Measurements from ENCODE around the gene RBM47.
"Not testable (repeated sequence)": the region's sequence is repeated elsewhere in the genome, so short reads cannot be mapped to it uniquely, and the experiment has no call there.

RBM47 gene

GRCh38 chr4:40486534-40486933 is 143.1 kb downstream of the RBM47 start:
- peak; percentile 21 for DNase-seq (ENCODE audit: low read depth)

DNA sequence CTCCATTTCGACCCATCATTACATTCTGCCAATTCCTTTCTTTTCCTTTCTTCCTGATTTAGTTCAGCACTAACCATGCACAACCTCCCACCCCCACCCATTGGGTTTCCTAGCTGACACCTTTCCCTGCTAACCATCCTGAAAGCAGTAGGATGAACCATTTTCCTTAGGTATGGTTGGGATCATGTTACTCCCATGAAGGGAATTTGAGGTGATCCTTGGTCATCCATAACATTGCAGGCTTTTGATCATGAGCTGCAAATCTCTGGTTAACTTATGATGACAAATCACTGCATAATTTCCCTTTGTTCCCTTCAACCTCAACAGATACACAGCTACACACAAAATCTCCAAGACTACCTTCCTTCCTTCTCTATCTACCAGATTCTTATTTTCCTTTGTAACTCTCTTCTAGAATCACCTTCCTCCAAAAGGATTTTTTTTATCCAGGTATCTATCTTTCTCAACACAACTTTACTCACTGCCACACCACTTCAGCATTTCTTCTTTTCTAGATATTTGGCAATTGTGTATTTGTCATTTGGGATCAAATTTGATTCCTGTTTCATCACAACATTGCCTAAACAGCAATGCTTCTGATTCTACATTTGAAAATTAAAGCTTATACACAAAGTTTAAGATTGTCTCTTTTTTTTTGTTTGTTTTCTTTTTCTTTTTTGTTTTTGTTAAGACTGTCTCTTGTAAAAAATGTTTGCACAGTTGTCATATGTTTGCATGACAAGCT is 145.1 kb downstream of the RBM47 start:
- DNase-seq (ENCODE audit: low read depth), result no peak

DNA sequence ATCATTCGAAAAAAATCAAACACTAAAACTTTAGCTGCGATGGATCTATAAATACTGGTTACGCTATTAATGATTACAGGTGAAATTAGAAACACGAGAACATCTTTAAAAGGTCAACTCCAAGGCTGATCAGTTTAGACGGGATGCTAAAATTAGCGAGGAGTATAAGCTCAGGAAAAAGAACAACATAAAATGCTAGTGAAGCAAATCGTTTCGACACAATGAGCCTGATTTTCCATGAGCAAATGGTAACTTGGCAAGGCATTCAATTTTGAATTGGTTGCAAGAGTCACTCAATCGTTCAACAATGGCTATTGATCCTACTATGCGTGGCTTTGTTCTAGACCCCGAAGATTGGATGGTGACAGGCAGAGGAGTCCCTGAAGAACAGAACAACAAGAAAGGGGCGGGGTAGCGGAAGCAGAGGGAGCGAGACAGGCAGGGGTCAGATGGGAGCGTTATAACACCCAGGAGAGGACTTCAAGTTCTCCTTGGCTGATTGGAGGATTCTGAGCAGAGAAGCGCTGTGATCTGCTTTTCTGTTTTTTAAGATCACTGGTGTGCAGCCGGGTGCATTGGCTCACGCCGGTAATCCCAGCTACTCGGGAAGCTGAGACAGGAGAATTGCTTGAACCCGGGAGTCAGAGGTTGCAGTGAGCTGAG is 146.5 kb downstream of the RBM47 start:
- no peak for DNase-seq (ENCODE audit: low read depth)

GRCh38 chr4:40481977-40482376 is 147.7 kb downstream of the RBM47 start:
- DNase-seq (ENCODE audit: low read depth), result no peak

- DNase-seq (ENCODE audit: low read depth), result no peak
Observed at GRCh38 chr4:40480291-40480690, 149.4 kb downstream of the RBM47 start.

GRCh38 chr4:40479378-40479777 is 150.3 kb downstream of the RBM47 start:
- no peak for DNase-seq (ENCODE audit: low read depth)

- DNase-seq (ENCODE audit: low read depth), result no peak
Observed at GRCh38 chr4:40475609-40476008, 154.1 kb downstream of the RBM47 start.

DNA sequence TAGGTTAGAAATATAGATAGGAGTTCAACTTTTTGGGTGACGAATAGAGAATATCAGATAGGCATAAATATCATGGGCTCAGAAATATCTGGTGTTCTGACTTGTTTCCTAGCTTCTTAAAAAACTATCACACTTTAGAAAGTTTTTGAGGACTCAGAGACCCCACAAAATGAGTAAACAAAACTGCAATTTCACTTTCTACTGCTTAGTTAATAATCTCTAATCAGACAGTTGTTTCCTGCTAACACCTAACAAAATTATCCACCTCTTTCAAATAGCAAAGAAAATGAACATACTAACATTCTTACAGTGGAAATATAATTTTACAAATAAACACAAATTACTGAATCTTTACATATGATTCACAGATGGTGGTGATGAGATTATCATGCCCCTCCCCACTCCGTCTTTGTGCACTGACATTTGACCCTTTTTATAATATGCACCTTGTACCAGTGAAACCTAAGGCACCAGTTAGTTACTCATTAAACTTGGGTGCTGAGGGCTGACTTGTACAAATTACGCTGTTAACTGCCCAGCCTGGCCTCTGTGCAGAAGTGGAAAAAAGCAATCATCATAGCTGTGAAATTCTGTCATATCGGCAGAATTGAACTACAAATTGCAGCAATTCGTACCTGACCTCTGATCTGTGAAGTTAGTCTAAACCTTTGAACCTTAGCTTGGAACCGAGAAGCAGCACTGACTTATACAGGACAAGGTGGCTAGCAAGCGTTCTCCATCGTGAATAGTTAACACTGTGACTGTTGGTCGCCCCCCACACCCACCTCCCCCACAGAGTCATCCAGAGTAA is 155.9 kb downstream of the RBM47 start:
- DNase-seq (ENCODE audit: low read depth), result no peak

- DNase-seq (ENCODE audit: low read depth), result peak; percentile 18
Observed at GRCh38 chr4:40471923-40472322, 157.7 kb downstream of the RBM47 start.

DNA sequence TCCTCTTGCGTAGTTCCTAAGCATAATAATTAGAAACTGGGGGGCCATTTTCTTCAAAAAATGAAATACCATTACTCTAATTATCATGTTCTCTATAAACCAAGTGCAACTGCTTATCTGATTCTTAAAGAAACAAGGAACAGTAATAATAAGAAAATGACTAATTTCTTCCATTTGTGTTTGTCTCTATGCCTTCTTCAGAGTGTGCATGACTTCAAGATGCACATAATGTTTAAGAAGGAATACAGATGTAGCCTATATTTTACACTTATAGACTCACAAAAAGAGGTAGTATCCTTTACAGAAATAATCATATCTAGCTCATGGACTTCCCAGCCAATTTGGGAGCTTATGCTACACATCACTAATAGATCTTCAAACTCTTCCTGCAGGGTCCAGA is 162.9 kb downstream of the RBM47 start:
- DNase-seq (ENCODE audit: low read depth), result no peak

DNA sequence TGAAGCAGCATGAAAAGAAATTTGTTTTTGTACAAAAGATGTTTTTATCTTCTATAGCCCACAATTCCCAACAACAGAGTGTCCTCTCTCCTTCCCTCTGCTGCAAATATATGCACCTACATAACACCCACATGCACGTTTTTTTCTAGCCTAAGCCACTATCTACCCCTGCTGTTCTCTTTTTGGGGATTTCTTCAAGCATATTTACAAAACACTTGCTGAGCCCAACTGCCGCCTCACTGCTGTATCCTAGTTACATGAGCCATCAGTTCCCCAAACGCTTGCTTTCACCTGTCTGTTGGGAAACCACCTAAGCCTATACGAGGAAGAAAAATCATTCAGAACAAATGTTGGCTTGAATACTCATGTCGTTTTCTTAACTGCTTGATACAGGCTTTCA is 167.3 kb downstream of the RBM47 start:
- no peak for DNase-seq (ENCODE audit: low read depth)

DNA sequence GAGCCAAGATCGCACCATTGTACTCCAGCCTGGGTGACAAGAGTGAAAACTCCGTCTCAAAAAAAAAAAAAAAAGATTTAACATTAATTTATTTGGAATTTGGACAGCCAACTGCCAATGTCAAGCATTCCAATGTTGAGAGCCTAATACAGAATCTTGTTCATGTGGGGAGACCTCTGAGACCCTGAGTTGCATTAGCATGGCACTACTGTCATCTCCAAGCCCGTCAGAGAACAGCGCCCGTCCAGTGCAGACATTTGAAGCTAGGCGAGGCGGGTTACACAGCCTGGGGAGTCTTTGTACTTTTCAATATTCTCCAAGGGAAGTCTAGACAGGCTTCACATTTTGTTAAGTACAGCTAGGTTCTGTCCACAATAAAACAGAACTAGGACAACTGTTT is 167.8 kb downstream of the RBM47 start:
- no peak for DNase-seq (ENCODE audit: low read depth)

DNA sequence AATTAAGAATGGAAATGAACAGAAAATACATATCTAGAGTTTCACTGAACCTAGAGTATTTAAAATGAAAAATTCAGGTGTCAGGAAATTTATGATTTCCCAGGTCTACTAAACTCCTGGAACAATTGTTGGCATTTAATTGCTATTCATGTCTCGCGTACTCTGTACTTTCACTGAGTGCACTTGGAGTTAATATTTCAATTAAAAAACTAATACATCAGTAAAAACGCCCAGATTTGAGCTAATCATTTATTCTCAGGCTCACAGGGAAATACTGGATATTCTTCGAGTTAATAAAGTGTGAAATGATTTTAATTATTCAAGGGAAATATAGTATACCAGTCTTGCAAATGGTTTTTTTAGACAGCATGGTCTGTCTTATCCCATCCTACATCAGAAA is 168.6 kb downstream of the RBM47 start:
- DNase-seq (ENCODE audit: low read depth), result no peak

DNA sequence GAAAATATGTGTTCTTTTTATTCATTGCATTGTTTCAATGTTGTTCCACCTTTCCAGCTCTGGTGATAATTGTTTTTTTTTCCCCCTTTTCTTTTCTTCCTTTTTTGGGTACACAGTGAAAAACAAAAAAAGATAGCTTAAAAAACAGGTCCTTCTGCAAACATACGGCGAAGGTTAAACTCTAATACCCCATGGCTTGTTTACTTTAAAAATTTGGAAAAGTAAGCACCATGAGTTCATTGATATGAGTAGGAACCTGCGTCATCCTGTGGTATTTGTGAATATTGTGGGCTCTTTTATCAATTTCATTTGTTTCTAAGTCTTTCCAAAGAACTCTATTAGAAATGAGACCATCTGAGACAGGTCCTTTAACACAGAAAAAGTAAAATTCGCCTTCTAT is 171.0 kb downstream of the RBM47 start:
- no peak for DNase-seq (ENCODE audit: low read depth)

DNA sequence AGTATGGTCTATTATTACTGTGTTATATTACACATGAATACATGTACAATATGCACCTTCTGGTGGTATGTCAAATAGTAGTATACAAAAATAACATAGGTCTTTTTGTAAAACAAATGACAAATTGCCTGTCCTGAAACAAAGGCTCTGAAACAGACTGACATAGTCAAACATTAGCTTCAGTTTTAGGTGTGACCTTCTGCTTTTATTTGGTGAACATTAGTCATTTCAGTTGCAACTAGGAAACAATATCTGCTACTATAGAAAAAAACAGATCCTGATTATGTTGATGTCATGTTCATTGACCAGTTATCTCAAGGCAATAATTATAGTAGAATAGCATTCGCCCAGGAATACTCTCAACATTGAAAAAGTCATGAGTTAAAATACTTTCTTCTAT is 171.6 kb downstream of the RBM47 start:
- no peak for DNase-seq (ENCODE audit: low read depth)

DNA sequence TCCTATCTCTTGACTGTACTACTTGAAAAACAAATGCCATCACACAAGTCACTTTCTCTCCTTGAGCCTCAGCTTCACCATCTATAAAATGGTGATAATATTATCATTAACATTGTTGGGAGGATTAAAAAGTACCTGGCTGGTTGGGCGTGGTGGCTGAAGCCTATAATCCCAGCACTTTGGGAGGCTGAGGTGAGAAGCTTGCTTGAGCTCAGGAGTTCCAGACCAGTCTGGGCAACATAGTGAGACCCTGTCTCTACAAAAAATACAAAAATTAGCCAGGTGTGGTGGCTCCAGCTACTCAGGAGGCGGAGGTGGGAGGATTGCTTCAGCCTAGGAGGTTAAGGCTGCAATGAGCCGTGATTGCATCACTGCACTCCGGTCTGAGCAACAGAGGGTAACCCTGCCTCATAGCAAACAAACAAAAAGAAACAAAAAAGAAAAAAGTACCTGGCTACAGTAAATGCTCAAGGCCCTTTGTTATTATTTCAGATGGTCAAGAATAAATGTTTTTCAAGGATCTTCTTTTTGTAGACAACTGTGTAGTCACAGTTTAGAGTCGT is 174.2 kb downstream of the RBM47 start:
- no peak for DNase-seq (ENCODE audit: low read depth)

- DNase-seq (ENCODE audit: low read depth), result no peak
Observed at GRCh38 chr4:40454816-40455215, 174.8 kb downstream of the RBM47 start.

DNA sequence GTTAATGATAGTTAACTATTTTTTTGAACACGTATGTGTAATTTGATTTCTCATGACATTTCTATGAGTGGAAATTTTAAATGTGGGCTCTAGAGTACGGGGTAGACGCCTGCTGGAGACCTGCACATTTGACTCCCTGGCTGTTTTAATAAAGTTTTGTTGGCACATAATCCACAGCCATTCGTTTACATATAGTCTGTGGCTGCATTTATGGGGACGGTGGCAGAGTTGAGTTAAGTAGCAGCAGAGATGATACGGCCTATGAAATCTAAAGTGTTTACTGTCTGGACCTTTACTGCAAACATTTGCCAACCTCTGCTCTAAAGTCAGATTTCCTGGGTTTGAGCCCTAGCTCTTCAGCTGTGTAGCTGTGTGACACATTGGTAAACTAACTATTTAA is 175.8 kb downstream of the RBM47 start:
- no peak for DNase-seq (ENCODE audit: low read depth)

DNA sequence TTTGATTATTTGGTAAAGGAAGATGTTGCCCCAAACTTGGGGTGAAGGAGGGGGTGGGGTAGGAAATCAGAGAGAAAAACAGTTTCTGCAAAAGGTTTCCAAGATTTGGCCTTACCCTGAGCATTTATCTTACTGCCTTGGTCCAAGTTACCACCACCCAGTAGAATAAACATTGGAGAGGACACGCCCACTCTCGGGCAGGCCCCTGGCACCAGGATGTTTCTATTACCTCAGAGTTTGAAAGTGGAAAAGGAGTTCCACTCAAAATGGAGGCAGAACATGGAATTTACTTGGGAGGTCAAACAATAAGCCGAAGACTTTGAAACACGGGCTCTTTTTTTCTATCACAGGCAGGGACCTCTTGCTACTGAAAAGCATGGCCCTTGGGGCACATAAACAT is 180.8 kb downstream of the RBM47 start:
- DNase-seq (ENCODE audit: low read depth), result no peak

DNA sequence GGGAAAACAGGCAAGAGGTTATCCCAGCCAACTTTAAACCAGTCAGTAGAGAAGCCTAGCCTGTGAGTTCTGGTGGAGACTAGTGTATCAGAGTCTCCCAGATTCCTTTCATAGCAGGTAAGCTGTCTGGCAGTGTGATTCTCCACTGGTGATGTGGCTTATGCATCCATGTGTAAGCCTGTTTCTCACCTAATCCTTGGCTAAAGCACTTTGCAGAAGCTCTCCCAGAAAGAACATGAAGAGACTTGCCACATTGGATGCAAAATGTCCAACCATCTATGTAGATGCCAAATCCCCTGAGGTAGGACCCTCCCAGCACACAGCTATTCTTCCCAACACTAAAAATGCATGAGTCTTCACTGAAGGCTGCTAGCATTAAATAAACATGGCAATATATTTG is 182.8 kb downstream of the RBM47 start:
- DNase-seq (ENCODE audit: low read depth), result no peak

DNA sequence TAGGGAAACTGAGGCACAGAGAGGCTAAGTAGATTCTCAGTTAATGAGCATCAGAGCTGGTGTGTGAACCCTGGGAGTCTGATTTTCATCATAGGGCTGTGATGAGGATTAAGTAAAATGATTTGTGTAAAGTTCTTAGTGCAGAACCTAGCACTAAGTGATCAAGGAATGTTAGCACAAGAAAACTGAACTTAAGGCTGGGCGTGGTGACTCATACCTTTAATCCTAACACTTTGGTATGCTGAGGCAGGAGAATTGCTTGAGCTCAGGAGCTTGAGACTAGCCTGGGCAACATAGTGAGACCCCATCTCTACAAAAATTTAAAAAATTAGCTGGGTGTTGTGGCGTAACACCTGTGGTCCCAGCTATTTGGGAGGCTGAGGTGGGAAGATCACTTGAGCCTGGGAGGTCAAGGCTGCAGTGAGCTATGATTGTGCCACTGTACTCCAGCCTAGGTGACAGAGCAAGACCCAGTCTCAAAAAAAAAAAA is 183.4 kb downstream of the RBM47 start:
- DNase-seq (ENCODE audit: low read depth), result not testable (repeated sequence)

GRCh38 chr4:40445671-40446070 is 184.0 kb downstream of the RBM47 start:
- DNase-seq (ENCODE audit: low read depth), result no peak

DNA sequence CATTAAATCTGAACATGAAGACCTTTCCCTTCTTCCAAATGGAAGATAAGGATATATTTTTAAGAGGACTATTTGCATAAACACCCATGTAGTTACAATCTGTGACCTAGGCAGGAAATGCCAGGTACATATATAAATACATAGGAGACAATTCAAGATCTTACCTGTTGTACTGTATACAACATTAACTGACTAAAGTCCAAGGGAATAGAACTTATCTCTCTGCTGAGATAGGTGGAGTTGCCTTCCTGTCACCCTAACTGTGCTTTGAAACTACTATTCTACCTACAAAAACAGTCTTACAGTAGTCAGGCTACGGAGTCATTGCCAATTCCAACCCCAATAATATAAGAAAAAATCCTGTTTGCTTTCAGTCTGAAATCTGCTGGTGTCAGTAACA is 188.2 kb downstream of the RBM47 start:
- no peak for DNase-seq (ENCODE audit: low read depth)
